Testis (tissue), 2 donors: ENCODE measurements around the gene QPCTL.

Experiments
- CTCF ChIP-seq, 3 experiments: fragments of 450-650 bp in 2 of 3; fragments of 200-600 bp in 1 of 3; sonication (generic) in 1 of 3; IDR thresholded peaks; one replicate each; pipeline ENCODE4 v1.5.1; 2016 to 2019; ENCODE audit warnings: antibody characterized with exemption in 3 of 3, mild to moderate bottlenecking in 2 of 3, moderate library complexity in 1 of 3
- POLR2A ChIP-seq: fragments of 450-650 bp; IDR thresholded peaks from one replicate; pipeline ENCODE4 v1.6.1; 2017; ENCODE audit warnings: antibody characterized with exemption, mild to moderate bottlenecking, moderate library complexity

GRCh38 chr19:45739498-45740439, 47.3 kb downstream of the QPCTL start:
- TF ChIP-seq CTCF (IDR thresholded peaks at IDR 0.05) (no peak), POLR2A (no peak)
